Fibroblast of peridontal ligament (primary cell): Measurements from ENCODE around the gene MIA2.
A peak's percentile ranks its signal among the peaks of the same experiment; 100 is the strongest.
"Not testable (repeated sequence)": the region's sequence is repeated elsewhere in the genome, so short reads cannot be mapped to it uniquely, and the experiment has no call there.

ENCODE experiments used
- DNase-seq: peaks from one replicate; pipeline ENCODE4 v3.0.0-alpha.2; 2010; ENCODE audit errors: extremely low read depth

The MIA2 gene

DNA sequence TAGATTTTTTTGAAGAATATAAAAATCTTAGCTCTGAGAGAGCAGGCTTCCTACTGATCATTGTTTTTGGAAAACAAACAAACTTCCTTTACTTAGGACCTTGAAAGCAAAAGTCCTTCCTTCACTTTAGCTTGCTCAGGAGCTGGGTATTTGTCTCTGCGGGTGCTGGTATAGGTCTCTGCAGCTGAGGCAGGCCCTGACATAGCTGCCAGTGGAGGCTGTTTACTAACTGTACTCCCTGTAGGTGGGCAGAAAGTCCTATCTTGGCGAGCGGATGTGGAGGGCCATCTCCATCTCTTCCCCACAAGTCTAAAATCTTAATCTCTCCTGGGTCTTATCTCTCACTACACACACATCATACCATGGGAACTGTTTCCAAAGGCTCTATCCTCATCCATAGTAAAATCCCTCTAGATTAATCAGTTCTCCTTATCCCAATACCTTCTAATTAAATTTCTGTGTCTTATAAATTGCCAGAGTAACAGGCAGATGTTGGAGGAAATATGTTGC is 4.1 kb upstream of the MIA2 start:
- no peak for DNase-seq

GRCh38 chr14:39230416-39231035 is 3.2 kb upstream of the MIA2 start:
- DNase-seq = peak; percentile 25

DNA sequence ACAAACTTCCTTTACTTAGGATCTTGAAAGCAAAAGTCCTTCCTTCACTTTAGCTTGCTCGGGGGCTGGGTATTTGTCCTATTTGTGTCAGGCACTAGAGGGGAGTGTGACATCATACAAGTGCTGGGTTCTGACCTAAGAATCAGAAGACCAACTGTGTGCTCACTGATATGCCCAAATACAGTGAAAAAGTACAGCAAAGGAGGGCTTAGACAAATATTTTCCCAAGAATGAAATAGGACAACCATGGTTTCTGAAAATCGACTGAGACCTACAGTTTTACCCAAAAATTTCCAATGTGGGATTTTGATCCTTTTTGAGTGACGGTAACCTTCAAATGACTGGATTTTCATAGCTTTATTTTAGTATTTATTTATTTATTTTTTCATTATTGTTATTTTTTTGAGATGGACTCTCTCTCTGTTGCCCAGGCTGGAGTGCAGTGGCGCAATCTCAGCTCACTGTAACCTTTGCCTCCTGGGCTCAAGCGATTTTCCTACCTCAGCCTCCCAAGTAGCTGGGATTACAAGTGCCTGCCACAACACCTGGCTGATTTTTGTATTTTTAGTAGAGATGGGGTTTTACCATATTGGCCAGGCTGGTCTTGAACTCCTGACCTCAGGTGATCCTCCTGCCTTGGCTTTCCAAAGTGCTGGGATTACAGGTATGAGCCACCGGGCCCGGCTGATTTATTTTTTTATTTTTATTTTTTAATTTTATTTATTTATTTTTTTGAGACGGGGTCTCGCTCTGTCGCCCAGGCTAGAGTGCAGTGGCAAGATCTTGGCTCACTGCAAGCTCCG is 1.8 kb upstream of the MIA2 start:
- peak; percentile 76 for DNase-seq

DNA sequence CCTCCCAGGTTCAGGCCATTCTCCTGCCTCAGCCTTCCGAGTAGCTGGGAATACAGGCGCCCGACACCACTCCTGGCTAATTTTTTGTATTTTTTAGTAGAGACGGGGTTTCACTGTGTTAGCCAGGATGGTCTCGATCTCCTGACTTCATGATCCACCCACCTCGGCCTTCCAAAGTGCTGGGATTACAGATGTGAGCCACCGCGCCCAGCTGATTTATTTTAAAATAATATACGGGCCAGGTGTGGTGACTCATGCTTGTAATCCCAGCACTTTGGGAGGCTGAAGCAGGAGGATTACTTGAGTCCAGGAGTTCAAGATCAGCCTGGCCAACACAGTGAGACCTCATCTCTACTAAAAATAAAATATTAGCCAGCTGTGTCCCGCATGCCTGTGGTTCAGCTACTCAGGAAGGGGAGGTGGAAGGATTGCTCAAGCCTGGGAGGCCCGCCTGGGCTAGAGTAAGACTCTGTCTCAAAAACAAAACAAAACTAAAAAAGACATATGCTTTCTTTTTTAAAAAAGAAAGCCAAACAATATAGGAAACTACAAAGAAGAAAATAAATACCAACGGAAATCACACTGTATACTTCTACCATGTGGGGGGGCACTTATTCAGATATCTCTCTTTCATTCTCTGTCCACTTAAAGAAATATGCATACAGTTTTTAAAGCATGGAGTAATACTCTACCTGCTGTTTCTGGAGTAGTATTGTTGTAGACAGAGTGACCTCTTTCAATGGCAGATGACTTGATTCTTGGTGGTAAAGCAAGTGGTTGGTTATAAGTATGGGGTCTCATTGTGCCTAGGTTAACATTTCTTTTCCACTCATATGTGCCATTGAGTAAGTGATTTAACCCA is 930 bp upstream of the MIA2 start:
- peak; percentile 84 for DNase-seq

DNA sequence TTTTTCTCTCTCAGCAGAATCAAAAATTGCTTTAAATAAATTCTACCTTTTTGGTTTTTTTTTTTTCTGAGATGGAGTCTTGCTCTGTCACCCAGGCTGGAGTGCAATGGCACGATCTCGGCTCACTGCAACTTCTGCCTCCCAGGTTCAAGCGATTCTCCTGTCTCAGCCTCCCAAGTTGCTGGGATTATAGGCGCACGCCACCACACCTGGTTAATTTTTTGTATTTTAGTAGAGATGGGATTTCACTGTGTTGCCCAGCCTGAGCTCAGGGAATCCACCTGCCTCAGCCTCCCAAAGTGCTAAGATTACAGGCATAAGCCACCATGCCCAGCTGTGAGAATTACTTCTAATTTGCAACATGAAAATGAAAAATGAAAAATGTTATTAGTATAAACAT is 1.3 kb downstream of the MIA2 start:
- DNase-seq = not testable (repeated sequence)

DNA sequence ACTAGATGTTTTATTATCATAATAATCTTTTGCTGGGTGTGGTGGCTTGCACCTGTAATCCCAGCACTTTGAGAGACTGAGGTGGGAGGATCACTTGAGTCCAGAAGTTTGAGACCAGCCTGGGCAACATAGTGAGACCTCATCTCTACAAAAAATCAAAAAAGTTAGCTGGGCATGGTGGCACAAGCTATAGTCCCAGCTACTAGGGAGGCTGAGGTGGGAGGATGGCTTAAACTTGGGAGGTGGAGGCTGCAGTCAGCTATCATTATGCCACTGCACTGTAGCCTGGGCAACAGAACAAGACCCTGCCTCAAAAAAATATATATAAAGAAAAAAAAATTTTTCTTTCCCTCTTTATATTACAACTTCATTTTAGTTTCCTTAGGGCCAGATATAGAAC is 1.8 kb downstream of the MIA2 start:
- DNase-seq = not testable (repeated sequence)

DNA sequence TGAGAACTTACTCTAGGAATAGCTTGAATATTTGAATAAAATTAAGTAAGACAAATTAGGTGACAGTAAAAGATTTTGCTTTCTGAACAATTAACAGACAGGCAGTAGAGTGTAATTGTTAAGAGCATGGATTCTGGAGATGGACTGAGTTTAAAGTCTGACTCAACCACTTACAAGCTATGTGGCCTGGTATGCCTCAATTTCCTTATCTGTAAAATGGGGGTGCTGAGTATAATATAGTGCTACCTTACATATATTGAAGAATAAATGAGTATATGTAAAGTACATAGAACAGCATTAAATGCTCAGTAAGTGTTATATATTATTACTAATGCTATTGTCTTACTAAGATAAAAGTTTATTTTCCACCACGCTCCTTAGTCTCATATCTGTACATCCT is 7.1 kb downstream of the MIA2 start:
- DNase-seq = no peak

- DNase-seq = peak; percentile 11
Observed at GRCh38 chr14:39241637-39242036, 7.9 kb downstream of the MIA2 start.

DNA sequence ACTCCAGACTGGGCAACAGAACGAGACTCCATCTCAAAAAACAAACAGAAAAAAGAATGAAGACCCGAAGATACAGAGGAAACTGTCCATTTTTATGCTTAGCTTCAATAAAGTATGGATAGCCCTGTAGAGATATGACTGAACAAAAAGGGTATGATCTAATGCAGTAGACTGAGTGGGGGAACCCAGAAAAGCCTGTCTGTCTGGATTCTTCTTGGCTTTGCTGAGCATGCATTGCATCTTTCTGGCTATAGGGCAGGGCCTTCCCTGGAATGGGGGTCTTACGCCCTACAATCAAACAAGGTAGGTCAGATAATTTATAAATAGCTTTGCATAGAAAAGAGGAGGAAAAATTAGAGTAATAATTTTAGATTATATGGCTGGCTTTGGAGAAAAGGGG is 10.1 kb downstream of the MIA2 start:
- DNase-seq = no peak

GRCh38 chr14:39246618-39247017 is 12.9 kb downstream of the MIA2 start:
- peak; percentile 61 for DNase-seq

DNA sequence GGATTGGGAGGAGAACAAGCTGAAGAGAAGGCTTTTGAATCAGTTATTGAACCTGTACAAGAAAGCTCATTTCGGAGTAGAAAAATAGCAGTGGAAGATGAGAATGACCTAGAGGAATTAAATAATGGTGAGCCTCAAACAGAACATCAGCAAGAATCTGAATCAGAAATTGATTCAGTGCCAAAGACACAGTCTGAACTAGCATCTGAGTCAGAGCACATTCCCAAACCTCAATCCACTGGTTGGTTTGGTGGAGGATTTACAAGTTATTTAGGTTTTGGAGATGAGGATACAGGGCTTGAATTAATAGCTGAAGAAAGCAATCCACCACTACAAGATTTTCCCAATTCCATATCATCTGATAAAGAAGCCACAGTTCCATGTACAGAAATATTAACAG is 13.5 kb downstream of the MIA2 start:
- DNase-seq = peak; percentile 96

DNA sequence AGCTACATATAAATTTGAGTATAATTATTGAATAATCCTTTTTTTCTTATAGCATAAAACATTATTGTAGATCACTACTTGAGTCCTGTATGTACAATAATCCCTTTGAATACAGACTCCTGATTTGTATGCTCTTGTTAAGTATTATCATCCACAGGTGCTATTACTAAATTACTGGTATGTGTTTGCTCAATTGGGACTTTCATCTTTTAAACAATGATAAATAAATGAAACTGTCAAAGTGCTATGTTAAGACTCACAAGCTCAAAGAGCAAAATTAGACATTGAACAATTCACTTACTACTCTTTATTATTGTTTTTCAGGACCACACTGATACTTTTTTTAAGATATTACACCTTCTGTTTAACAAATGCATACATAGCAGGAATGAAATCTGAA is 17.8 kb downstream of the MIA2 start:
- DNase-seq = no peak

DNA sequence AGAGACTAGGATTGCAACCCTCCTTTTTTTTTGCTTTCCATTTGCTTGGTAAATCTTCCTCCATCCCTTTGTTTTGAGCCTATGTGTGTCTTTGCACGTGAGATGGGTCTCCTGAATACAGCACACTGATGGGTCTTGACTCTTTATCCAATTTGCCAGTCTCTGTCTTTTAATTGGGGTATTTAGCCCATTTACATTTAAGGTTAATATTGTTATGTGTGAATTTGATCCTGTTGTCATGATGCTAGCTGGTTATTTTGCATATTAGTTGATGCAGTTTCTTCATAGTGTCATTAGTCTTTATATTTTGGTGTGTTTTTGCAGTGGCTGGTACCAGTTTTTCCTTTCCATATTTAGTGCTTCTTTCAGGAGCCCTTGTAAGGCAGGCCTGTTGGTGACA is 23.7 kb downstream of the MIA2 start:
- DNase-seq = not testable (repeated sequence)

- DNase-seq = no peak
Observed at GRCh38 chr14:39258782-39259545, 25.2 kb downstream of the MIA2 start.

GRCh38 chr14:39260161-39260560 is 26.4 kb downstream of the MIA2 start:
- not testable (repeated sequence) for DNase-seq

- DNase-seq = not testable (repeated sequence)
Observed at GRCh38 chr14:39262214-39262613, 28.5 kb downstream of the MIA2 start.

DNA sequence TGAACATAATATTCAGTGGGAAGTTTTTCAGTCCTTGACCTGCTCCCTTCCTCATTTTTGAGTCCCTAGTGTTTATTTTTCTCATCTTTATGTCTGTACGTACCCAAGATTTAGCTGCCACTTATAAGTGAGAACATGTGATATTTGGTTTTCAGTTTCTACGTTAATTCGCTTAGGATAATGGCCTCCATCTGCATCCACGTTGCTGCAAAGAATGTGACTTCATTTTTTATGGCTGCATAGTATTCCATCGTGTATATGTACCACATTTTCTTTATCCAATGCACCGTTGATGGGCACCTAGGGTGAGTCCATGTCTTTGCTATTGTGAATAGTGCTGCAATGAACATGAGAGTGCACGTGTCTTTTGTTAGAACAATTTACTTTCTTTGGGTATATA is 30.3 kb downstream of the MIA2 start:
- DNase-seq = no peak

GRCh38 chr14:39264558-39264957 is 30.8 kb downstream of the MIA2 start:
- DNase-seq = no peak

GRCh38 chr14:39265033-39265432 is 31.3 kb downstream of the MIA2 start:
- peak; percentile 56 for DNase-seq

DNA sequence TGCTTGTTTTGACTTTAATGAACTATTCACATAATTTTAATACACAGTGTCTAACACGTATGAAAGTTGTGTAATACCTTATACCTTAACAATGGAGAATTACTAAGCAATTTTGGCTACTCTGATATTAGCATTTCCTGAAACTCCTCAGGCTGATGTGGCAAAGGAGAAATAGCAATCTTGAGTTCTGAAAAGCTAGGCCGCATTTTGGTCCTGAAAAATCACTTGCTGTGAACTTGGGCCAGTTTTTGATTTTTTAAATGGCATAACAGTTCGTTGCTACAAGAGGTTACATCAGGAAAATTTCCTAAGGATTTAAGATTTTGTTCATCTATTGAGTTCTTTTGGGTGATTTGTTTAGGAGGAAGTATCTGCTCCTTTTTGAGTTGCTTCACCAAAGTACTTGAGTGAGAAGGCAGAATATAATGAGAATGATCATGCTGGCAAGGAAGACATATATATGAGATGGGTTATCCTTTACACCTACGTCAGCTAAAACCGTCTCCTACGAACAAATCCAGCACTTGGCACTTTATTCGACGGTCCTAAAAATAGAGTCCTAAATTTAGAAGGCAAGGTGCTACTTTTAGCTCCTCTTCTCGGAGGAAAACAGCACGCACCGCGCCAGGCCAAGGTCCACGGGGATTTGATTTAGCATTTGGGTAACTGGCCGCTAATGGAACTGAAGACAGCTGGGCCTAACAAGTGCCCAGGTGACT is 32.2 kb downstream of the MIA2 start:
- peak; percentile 57 for DNase-seq

DNA sequence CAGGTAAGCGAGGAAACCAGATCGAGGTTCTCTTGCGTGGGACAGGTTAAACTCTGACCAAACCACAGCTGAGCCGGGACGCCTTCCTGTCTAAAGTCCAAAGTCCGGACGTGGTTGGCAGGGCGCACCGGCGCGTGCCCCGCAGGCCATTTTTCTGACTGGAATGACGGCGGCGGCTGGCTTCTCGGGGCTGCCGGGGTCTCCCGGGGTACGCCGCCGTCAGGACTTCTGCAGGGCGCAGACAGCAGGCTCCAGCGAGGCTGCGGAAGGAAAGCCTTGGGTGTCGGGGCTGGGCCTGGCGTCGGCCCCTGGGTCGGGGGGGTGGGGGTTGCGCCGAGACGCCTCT is 32.8 kb downstream of the MIA2 start:
- no peak for DNase-seq
